Fibroblast of skin of back (primary cell): ENCODE results near the gene ROCK2.

Experiments used
- DNase-seq: peaks from one replicate; pipeline ENCODE4 v3.0.0-alpha.2; 2013

ROCK2 gene

DNA sequence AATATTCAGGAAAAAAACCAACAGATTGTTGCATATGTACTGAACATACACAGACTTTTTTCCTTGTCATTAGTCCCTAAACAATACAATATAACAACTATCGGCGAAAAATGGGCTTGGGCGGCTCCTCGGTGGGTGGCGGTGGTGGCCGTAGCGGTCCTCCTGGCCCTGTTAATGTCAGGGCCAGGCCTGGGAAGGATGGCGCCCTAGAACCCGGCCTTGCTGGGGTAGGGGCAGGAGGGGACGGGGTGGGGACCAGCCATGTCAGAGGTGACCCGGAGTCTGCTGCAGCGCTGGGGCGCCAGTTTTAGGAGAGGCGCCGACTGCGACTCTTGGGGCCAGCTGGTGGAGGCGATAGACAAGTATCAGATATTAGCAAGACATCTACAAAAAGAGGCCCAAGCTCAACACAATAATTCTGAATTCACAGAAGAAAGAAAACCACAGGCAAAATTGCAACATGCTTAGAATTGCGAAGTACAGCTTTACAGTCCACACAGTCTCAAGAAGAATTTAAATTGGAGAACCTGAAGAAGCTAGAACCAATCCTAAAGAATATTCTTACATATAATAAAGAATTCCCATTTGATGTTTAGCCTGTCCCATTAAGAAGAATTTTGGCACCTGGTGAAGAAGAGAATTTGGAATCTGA, 36.5 kb downstream of the ROCK2 start:
- DNase-seq: no peak

GRCh38 chr2:11305958-11306357, 38.5 kb downstream of the ROCK2 start:
- peak; percentile 89 for DNase-seq

DNA sequence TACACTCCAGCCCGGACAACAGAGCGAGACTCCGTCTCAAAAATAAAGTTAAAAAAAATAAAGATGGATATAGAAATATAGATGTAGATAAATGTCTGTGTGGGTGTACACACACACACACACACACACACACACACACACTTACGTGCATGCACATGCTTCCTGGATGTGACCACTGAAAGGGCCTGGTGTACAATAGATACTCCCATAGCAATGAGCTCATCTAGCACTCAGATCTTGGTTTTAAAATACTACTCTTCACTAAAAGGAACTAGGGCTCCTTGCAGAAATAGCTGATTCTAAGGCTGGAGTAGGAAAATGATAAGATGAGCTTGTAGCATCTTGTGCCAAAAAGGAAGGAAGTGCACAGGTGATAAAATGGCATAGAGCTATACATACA, 39.1 kb downstream of the ROCK2 start:
- no peak for DNase-seq

GRCh38 chr2:11304476-11304875, 40.0 kb downstream of the ROCK2 start:
- no peak for DNase-seq

- DNase-seq: no peak
Observed at GRCh38 chr2:11303290-11304013, 41.0 kb downstream of the ROCK2 start.

GRCh38 chr2:11299439-11299838, 45.0 kb downstream of the ROCK2 start:
- DNase-seq: no peak

DNA sequence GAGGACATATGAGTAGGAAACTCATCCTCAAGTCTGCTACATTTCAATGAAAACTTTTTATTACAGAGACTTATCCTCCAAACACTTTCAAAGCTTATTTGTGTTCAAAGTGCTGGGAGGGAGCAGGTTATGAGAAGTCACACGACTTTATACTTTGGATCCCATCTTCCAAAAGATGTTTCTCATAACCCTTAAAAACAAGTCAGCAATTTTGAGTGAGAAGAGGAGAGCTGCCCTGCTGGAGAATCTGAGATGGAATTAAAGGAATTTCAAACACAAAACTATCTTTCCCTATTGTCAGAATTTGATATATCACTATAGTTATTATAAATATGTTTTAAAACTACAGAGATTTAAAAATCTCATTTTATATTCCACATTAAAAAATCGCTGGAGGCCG, 45.8 kb downstream of the ROCK2 start:
- DNase-seq: no peak

- DNase-seq: no peak
Observed at GRCh38 chr2:11296401-11296800, 48.0 kb downstream of the ROCK2 start.

- DNase-seq: peak; percentile 53
Observed at GRCh38 chr2:11292464-11293255, 51.8 kb downstream of the ROCK2 start.

DNA sequence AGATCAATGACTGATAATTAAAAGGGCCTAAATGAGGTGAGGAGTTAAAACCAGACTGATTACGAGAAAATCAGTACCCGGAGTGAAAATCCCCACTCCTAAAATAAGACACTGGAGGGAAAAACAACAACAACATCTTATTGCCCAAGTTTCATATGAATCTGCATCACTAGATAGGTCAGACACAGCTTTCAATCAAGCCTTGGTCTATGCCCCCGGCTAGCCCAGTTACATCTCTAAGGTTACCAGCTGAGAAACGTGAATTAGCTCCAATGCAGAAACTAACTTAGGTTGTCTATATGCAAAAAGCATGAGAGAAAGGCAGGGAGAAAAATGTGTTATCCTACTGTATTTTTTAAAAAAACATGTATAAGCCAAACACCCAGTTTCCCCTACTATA, 53.7 kb downstream of the ROCK2 start:
- DNase-seq: no peak

DNA sequence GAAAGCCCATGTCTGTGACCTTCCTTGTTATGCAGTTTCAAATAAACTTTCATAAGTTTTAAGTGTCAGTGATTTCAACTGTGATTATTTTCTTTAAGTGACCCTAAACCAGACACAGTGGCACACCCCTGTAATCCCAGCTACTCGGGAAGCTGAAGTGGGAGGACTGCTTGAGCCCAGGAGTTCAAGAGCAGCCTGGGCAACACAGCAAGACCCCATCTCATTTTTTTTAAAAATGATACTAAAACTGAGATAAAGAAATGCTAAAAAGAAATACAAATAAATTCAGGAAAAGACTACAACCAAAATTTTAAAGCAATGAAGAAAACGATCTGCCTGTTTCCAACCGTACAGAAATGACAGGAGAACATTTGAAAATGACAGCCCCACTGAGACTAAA, 54.2 kb downstream of the ROCK2 start:
- no peak for DNase-seq

- no peak for DNase-seq
Observed at GRCh38 chr2:11288431-11288830, 56.0 kb downstream of the ROCK2 start.

DNA sequence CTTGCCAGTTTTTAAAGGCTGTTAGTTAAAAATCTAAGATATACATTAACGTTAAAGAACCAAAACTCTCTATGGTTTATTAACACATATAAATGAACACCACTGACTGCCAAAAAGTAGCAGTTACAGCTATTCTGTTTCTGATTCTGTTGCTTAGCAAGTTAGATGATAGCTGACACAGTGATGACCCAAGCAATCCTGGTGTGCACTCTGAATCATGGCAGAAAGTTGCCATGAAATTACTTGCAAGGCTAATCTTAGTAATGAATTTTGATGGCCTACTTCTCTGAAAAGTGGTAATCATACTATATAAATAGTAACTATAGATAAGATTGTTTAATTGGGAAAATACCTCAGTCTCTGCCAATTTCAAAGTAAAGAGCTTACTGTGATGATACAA, 57.7 kb downstream of the ROCK2 start:
- DNase-seq: peak; percentile 34

GRCh38 chr2:11286323-11286722, 58.1 kb downstream of the ROCK2 start:
- no peak for DNase-seq

GRCh38 chr2:11285499-11285898, 58.9 kb downstream of the ROCK2 start:
- DNase-seq: no peak

DNA sequence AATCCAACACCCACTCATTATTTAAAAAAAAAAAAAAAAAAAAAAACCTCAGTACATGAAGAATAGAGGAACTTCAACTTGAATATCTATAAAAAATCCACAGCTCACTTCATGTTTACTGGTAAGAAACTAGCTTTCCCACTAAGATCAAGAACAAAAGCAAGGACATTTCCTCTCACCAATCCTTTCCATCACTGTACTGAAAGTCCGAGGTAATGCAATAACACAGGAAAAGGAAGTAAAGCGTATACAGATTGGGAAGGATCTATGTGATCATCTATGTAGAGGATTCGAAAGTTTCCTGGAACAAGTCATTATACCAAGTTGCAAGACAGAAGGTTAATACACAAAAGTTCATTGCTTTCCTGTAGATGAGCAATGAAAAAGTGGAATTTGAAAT, 63.2 kb downstream of the ROCK2 start:
- DNase-seq: no peak

- DNase-seq: no peak
Observed at GRCh38 chr2:11280713-11281112, 63.7 kb downstream of the ROCK2 start.

DNA sequence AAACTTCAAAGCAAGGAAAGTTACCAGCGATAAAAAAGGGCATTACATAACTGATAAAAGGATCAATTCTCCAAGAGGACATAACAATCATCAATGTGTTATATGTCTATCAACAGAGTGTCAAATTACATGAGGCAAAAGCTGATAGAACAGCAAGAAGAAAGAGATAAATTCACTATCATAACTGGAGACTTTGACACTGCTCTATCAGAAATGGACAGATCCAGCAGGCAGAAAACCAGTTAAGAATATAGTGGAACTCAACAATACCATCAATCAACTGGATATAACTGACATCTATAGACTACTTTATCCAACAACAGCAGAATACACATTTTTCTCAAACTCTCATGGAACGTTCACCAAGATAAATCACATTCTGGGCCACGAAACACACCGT, 65.0 kb downstream of the ROCK2 start:
- no peak for DNase-seq

GRCh38 chr2:11278219-11278618, 66.2 kb downstream of the ROCK2 start:
- no peak for DNase-seq

DNA sequence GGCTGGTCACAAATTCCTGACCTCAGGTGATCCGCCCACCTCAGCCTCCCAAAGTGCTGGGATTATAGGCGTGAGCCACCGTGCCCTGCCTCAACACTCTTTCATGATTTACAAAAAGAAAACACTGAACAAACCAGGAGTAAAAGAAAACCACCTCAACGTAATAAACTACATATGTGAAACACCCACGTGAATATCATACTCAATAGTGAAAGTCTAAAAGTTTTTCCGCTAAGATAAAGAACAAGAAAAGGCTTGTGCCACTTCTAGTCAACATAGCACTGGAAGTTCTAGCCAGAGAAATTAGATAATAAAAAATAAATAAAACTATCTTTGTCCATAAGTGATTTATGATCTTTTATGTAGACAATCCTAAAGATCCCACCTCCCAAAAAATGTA, 68.5 kb downstream of the ROCK2 start:
- DNase-seq: no peak

DNA sequence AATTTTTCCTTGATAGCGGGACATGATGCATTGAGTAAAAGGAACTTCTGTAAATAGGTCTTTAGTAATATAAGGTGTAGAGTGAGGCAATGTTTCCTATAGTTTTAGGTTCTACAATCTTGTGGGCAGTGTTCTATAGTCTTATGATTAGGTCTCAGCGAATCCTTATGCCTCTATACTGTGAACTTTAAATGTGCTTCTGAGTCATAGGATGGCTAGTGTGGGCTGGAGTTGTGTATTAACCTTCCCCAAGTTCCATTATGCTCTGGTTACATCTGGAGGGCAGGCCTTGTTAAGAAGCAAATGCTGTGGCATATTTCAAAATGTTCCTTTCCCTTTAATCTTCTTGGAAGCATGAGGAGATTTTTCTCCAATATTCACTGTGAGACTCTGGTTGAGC, 73.5 kb downstream of the ROCK2 start:
- DNase-seq: peak; percentile 31

DNA sequence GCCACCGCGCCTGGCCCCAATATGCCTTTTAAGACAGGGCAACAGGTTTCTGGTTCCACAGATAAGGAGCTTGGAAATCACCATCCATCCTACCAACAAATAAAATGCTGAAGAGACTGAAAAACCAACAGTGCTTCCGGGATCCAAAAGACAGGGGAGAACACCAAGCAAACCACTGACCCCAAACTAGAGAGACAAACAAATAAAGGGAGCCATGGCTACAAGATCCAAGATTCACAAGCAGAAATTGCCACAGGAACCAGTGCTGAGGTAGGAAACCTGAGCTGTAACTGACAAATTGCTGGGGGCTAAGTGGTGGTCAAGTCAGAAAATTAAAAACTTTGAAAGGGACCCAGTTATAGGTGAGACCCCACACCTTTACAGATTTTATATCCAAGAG, 76.5 kb downstream of the ROCK2 start:
- no peak for DNase-seq

- DNase-seq: no peak
Observed at GRCh38 chr2:11264818-11265217, 79.6 kb downstream of the ROCK2 start.

GRCh38 chr2:11264007-11264406, 80.4 kb downstream of the ROCK2 start:
- no peak for DNase-seq
